G401 (cell line): Measurements from ENCODE around the gene TUBB4A. TPM values are rescaled to one million over a fixed set of nuclear protein-coding genes. Genes with fewer than 3 reads are reported as not detected.
"Not testable (repeated sequence)": the region's sequence is repeated elsewhere in the genome, so short reads cannot be mapped to it uniquely, and the experiment has no call there.

Source experiments
- DNase-seq: peaks from one replicate; pipeline ENCODE4 v3.0.0-alpha.2; 2015; ENCODE audit warnings: low spot score
- in situ Hi-C: cut with HindIII; loops from 2 replicates; pipeline ENCODE4 v1.10.0; 2016; ENCODE audit warnings: low sequenced_read_pairs, mixed read lengths
- total RNA-seq: library from RNA; depleted of rRNA; stranded (reverse); fragments of >200 nt; shearing (Covaris generic); gene quantifications from 2 replicates; pipeline ENCODE4 v1.2.3, GENCODE V29; 2014; rRNA removed

TUBB4A gene
- 2.1 and 3.3 TPM in 2 replicates for total RNA-seq

GRCh38 chr19:6501740-6502648 is at the start of gene TUBB4A:
TSS of gene TUBB4A (minus strand) at chr19:6502309. CDS start at chr19:6502212, 97 bp downstream.
- DNase-seq = peak; percentile 89

GRCh38 chr19:6551091-6551490 is 49.0 kb upstream of the TUBB4A start:
- DNase-seq = no peak
- in situ Hi-C loops = no loop called here

More at GRCh38 chr19:6501740-6502648, at the start of gene TUBB4A:
- in situ Hi-C loops = no loop called here

- in situ Hi-C loops, DNase-seq: not testable (repeated sequence)
Measured at GRCh38 chr19:6550679-6551078, 48.6 kb upstream of the TUBB4A start.

- in situ Hi-C loops = no loop called here
Measured at GRCh38 chr19:6543866-6544347, 41.8 kb upstream of the TUBB4A start.

GRCh38 chr19:6540918-6541689 is 39.0 kb upstream of the TUBB4A start:
- in situ Hi-C loops = no loop called here
- DNase-seq = no peak

More at GRCh38 chr19:6543866-6544347, 41.8 kb upstream of the TUBB4A start:
- DNase-seq = no peak

GRCh38 chr19:6539514-6539913 is 37.4 kb upstream of the TUBB4A start:
- no peak for DNase-seq
- in situ Hi-C loops = no loop called here

GRCh38 chr19:6535558-6536137 is 33.5 kb upstream of the TUBB4A start:
- in situ Hi-C loops = no loop called here
- DNase-seq = no peak

- no peak for DNase-seq
- in situ Hi-C loops = no loop called here
Measured at GRCh38 chr19:6534451-6535093, 32.5 kb upstream of the TUBB4A start.

GRCh38 chr19:6533746-6534418 is 31.8 kb upstream of the TUBB4A start:
- no peak for DNase-seq

GRCh38 chr19:6533000-6533328 is 30.9 kb upstream of the TUBB4A start:
- in situ Hi-C loops = no loop called here
- no peak for DNase-seq

More at GRCh38 chr19:6533746-6534418, 31.8 kb upstream of the TUBB4A start:
- in situ Hi-C loops = no loop called here

GRCh38 chr19:6532244-6532999 is 30.3 kb upstream of the TUBB4A start:
- DNase-seq = no peak
- in situ Hi-C loops = no loop called here

GRCh38 chr19:6531956-6532243 is 29.8 kb upstream of the TUBB4A start:
- no peak for DNase-seq
- in situ Hi-C loops = no loop called here

GRCh38 chr19:6531163-6531955 is 29.2 kb upstream of the TUBB4A start:
- in situ Hi-C loops = no loop called here

GRCh38 chr19:6530386-6531162 is 28.5 kb upstream of the TUBB4A start, which contains the start of gene TNFSF9:
TSS of gene TNFSF9 (plus strand) at chr19:6531026. CDS start at chr19:6531037, 11 bp downstream.
- peak; percentile 93 for DNase-seq
- in situ Hi-C loops = no loop called here

More at GRCh38 chr19:6531163-6531955, 29.2 kb upstream of the TUBB4A start:
- no peak for DNase-seq

- in situ Hi-C loops = no loop called here
- DNase-seq = no peak
Measured at GRCh38 chr19:6529937-6530385, 27.9 kb upstream of the TUBB4A start.

GRCh38 chr19:6529351-6529750 is 27.2 kb upstream of the TUBB4A start:
- in situ Hi-C loops = no loop called here
- no peak for DNase-seq
